OCI-LY1 (cell line): Measurements from ENCODE around the gene KAT2B.

Experiments used
- EZH2 ChIP-seq: fragments of 200-600 bp; sonication (generic), shearing (Covaris generic); IDR thresholded peaks from 2 replicates; pipeline ENCODE4 v1.8.0; 2017; ENCODE audit warnings: borderline replicate concordance, mixed run types, mild to moderate bottlenecking, antibody characterized with exemption, low read length, moderate library complexity, mixed read lengths
- TF ChIP-seq, protein P1 (sequence below): fragments of 200-600 bp; sonication (generic), shearing (Covaris generic); IDR thresholded peaks from 2 replicates; pipeline ENCODE4 v1.5.1; 2017; ENCODE audit warnings: mild to moderate bottlenecking, antibody characterized with exemption, low read length, moderate library complexity, mixed read lengths

DNA sequence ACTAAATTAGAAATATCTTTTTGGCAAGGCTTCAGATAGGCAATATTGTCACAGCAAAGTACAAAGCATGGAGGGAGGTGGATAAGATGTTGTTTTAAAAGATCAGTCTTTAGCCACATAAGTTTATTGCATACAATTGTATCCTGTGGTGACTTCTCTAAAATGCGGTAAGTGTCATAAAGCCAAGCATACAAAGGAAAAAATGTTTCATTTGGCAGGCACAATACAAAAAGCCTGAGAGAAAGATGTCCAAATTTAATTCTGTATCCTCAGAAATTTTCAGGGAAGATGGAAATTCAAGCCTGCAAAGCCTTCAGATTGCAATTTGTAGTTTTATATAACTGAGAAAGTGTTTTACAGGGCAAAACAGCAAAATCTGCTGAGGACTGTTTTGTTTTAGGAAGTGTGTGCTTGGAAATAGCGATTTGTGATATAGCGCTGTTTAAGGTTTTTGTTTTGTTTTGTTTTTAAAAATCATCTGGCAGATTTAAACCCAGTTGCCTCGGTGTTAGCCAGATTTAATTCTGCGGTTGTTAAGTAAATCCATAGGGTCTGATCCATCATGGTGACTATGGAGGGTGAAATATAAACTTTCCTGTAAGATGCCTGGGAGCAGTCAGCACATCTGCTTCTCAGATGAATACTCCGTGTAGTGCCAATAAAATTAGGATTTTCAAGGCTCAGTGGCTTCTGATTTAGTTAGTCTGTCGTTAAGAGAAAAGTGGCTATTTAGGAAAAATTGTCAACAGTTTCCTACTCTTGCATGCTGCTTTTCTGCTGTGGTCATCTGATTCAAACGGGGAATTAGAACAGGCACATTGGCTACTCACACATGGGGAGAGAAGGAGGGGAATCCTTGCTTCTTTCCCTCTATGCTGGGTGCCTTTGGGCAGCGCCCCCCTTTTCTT lies 8.0 kb downstream of the KAT2B start:
- TF ChIP-seq, protein P1, sequence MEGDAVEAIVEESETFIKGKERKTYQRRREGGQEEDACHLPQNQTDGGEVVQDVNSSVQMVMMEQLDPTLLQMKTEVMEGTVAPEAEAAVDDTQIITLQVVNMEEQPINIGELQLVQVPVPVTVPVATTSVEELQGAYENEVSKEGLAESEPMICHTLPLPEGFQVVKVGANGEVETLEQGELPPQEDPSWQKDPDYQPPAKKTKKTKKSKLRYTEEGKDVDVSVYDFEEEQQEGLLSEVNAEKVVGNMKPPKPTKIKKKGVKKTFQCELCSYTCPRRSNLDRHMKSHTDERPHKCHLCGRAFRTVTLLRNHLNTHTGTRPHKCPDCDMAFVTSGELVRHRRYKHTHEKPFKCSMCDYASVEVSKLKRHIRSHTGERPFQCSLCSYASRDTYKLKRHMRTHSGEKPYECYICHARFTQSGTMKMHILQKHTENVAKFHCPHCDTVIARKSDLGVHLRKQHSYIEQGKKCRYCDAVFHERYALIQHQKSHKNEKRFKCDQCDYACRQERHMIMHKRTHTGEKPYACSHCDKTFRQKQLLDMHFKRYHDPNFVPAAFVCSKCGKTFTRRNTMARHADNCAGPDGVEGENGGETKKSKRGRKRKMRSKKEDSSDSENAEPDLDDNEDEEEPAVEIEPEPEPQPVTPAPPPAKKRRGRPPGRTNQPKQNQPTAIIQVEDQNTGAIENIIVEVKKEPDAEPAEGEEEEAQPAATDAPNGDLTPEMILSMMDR, result no peak
- TF ChIP-seq EZH2, result no peak
